GM21390 (cell line): ENCODE results near the gene KANSL2.
A peak's percentile ranks its signal among the peaks of the same experiment; 100 is the strongest.
"Not testable (repeated sequence)": the region's sequence is repeated elsewhere in the genome, so short reads cannot be mapped to it uniquely, and the experiment has no call there.

Source experiments
- ATAC-seq: cut with Tn5 transposase; IDR thresholded peaks from one replicate; pipeline ENCODE4 v1.9.1; 2021; ENCODE audit not compliant: unreplicated experiment

Gene KANSL2

GRCh38 chr12:48686037-48686595, 4.1 kb upstream of the KANSL2 start:
- no peak for ATAC-seq

GRCh38 chr12:48683534-48683933, 1.5 kb upstream of the KANSL2 start:
- no peak for ATAC-seq

DNA sequence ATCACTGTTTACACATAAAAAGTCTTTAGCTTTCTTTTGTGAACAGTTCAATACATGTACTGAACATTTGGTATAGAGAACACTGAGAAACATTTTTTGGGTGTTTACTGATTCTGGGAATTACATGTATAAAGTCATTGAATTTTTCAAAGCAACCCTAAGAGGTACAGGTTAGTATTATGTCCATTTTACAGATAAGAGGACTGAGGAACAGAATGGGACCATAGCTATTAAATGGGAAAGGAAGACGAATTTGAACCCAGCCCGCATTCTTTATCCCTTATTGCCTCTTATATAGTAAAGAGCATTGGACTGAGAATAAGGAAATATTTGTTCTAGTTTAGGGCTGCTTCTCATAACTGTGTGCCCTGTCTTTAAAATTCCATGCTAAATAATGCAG, 889 bp upstream of the KANSL2 start:
- ATAC-seq: no peak

DNA sequence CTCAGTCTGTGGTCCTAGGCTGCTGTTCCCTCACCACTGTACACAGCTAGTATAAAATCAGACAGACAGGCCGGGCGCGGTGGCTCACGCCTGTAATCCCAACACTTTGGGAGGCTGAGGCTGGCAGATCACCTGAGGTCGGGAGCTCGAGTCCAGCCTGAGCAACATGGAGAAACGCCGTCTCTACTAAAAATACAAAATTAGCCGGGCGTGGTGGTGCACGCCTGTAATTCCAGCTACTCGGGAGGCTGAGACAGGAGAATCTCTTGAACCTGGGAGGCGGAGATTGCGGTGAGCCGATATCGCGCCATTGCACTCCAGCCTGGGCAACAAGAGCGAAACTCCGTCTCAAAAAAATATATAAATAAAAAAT, 481 bp upstream of the KANSL2 start:
- not testable (repeated sequence) for ATAC-seq

DNA sequence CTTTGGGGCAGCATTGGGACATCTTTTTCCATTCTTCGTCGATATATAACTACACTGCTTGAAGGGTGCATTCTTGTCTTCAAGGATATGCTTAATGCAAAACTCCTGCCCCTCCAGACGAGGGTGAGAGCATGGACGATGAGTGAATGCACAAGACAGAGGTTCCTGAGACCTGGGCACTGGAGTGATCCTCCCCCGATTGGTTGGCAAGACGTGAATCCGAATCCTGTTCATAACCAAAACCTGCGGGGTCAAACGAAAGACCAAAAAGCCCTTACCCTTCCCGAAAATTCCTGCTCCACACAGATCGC, 684 bp downstream of the KANSL2 start:
- no peak for ATAC-seq

DNA sequence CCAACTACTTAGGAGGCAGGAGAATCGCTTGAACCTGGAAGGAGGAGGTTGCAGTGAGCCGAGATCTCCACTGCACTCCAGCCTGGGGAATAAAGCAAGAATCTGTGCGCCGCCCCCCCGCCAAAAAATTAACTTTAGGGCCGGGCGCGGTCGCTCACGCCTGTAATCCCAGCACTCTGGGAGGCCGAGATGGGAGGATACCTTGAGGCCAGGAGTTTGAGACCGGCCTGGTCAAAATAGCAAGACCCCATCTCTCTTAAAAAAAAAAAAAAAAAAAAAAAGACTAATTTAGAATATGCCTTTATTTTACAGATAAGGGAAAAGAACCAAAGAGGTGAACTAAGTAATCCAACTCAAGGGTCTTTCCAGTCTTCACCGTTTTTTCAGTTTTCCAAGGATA, 1.2 kb downstream of the KANSL2 start:
- ATAC-seq: no peak

DNA sequence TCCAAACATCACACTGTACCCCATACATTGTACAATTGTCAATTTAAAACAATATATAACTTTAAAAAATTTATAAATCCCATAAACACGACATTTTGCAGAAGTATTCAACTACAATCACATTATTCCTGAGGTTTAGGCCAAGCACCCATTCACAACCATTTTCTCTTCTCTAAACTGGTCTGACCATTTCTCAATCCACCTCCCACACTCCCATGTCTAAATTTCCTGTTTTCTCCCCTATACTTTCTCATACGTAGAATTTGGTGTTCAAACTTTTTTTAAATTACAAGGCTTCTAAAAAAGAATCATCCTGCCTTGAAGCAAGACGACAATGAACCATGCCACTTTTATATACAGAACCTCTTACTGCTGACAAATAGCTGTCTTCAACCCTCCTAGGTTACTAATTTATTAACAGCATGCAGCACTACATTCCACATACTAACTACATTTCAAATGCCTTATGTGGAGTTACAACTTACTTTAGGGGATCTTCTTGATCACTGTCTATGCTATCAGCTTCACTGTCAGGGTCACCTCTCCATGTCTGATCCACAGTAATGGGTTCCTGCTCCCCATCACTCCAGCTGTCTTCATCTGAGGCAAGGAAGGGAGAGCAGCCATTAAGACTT, 3.4 kb downstream of the KANSL2 start:
- ATAC-seq: no peak

DNA sequence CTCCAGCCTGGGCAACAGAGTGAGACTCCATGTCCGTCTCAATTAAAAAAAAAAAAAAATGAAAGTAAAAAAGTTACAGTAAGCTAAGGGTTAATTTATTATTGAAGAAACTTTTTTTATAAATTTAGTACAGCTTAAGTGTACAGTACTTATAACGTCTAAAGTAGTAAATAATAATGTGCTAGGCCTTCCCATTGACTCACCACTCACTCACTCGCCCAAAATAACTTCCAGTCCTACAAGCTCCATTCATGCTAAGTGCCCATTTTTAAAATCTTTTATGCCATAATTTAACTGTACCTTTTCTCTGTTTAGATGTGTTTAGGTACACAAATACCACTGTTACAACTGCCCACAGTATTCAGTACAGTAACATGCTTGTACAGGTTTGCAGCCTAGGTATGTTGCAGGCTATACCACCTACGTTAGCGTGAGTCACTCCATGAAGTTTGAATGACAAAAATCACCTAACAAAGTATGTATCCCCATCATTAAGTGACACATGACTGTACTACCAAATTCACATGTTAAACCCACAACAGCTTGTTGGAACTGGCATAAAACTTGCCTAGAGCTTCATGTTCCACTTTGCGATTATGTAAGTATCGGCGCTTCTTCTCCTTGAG, 10.7 kb downstream of the KANSL2 start:
- ATAC-seq: no peak

- no peak for ATAC-seq
Observed at GRCh38 chr12:48668996-48669395, 13.0 kb downstream of the KANSL2 start.

- ATAC-seq: no peak
Observed at GRCh38 chr12:48659863-48660262, 22.2 kb downstream of the KANSL2 start.

- ATAC-seq: no peak
Observed at GRCh38 chr12:48651681-48652080, 30.4 kb downstream of the KANSL2 start.

DNA sequence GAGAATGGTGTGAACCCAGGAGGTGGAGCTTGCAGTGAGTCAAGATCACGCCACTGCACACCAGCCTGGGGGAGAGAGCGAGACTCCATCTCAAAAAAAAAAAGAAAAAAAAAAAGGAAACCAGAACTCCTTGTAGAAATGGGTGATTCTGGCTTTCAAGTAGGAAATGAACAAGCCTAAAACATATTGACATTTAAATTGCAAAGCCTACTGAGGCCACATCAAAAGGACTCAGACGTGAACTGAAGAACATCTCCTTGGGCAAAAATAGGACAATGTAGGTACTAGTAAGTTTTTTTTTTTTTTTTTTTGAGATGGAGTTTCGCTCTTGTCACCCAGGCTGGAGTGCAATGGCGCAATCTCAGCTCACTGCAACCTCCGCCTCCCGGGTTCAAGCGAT, 36.7 kb downstream of the KANSL2 start:
- ATAC-seq: not testable (repeated sequence)

DNA sequence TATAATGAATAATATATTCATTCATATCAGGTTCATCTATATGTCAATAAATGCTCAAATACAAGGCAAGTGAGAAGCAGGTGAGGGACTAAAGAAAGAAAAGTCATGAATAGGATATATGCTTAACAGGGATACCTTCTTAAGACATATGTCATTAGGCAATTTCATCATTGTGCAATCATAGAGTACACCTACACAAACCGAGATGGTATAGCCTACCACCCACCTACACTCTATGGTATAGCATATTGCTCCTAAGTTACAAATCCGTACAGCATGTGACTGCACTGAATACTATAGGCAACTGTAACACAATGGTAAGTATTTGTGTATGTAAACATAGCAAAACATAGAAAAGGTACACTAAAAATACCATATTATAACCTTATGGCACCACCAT, 39.0 kb downstream of the KANSL2 start:
- no peak for ATAC-seq

- ATAC-seq: not testable (repeated sequence)
Observed at GRCh38 chr12:48641752-48642555, 40.1 kb downstream of the KANSL2 start.

- no peak for ATAC-seq
Observed at GRCh38 chr12:48640854-48641253, 41.2 kb downstream of the KANSL2 start.

- ATAC-seq: no peak
Observed at GRCh38 chr12:48640428-48640827, 41.6 kb downstream of the KANSL2 start.

DNA sequence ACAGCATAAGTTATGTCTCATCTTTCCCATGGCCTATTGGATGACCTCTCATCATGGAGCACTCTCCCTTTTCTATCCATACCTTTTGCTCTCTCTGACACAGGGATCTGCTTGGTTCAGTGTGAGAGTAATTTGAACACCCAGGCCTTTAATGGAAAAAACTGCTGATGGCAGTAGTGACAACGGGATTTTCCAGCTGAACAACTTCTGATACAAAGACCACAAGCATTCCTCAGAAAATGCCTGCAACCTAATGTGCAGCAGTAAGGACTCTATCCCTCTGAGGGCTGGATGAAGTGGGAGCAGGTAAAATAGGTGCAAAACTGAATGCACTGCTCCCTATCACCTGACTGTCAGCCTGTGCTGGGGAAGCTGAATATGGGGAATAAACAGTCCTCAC, 51.0 kb downstream of the KANSL2 start:
- no peak for ATAC-seq

- ATAC-seq: no peak
Observed at GRCh38 chr12:48630346-48630745, 51.7 kb downstream of the KANSL2 start.

- ATAC-seq: no peak
Observed at GRCh38 chr12:48629541-48629940, 52.5 kb downstream of the KANSL2 start.

- no peak for ATAC-seq
Observed at GRCh38 chr12:48627556-48627955, 54.5 kb downstream of the KANSL2 start.

DNA sequence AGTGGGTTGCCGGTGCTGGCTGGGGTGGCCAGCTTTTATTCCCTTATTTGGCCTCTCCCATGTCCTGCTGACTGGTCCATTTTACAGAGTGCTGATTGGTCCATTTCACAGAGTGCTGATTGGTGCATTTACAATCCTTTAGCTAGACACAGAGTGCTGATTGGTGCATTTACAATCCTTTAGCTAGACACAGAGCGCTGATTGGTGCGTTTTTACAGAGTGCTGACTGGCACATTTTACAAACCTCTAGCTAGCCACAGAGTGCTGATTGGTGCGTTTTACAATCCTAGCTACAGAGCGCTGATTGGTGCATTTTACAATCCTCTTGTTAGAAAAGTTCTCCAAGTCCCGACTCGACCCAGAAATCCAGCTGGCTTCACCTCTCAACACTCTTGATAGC, 59.0 kb downstream of the KANSL2 start:
- not testable (repeated sequence) for ATAC-seq

DNA sequence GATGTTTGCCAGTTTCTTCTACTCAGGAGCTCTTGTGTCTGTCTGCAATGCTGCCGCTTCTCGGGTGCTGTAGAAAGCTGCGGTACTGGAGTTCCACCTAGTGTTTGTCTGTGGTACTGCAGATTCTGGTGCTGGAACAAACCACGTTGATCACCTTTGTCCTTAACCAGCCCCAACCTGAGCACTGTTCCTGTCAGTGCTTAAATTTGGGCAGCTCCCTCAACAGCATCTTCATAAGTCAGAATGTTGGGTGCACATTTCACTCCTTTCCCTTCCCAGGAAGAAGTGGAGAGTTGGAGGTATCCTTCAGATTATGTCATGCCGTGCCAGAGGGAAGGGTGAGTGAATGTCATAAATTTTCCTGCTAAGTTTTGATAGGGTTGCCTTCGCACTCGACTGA, 63.5 kb downstream of the KANSL2 start:
- peak; percentile 53 for ATAC-seq
